ENCODE measurements around the gene NXN. TPM values are rescaled to one million over a fixed set of nuclear protein-coding genes. Genes with fewer than 3 reads are reported as not detected.

NXN gene
- total RNA-seq, 3 donors from 2014 or later, result 0.18 to 0.49 (median 0.18) TPM

DNA sequence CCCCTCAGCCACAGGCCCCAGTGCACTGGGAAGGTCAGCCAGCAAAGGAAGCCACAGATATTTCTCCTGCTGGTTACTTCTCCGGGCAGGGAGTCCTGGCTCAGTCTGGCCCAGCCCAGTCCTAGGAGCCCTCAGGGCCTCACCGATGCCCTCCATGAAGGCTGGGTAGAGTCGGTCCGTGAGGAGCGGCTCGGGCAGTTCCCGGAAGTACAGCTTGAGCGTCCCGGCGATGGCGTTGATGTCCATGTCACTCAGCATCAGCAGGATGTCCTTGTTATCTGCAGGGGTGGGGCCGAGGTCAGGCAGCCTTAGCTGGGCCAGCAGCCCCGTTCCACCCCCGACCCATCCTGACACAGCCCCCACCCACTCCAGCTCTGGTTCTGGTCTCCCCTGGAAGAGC lies 31.0 kb upstream of the NXN start:
- no peak for DNase-seq
- no peak for ATAC-seq
- Mint-ChIP-seq H3K4me1 (ENCODE audit: low read depth) (no peaks in the 10 kb centered on the region), H3K36me3 (ENCODE audit: insufficient read depth) (peaks cover 3% of the 10 kb centered on the region), H3K4me3 (no peak overlapping the region), H3K27me3 (ENCODE audit: low read depth) (no peaks in the 10 kb centered on the region), H3K9me3 (no peaks in the 10 kb centered on the region)

DNA sequence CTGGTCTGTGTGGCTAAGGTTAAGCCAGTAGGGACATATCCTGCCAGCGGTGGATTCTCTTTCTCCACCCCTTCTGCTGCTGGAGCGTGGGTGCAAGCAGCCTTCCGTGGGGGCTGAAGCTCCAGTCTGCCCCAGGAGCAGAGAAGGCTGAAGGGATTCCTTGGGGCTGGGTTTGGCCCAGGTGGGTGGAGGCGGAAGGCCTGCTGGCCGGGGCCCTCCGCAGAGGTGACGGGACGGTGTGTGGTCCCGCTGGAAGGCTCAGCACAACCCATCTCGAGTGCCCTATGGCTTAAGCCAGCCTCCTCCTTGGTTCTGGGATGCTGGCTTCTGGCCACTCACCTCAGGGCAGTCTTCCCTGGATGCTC lies 30.5 kb upstream of the NXN start:
- no peaks in the 10 kb centered on the region for H3K27me3 Mint-ChIP-seq (ENCODE audit: low read depth)
- no peak for DNase-seq
- H3K9me3 Mint-ChIP-seq, result no peaks in the 10 kb centered on the region
- H3K36me3 Mint-ChIP-seq (ENCODE audit: insufficient read depth), result peaks cover 7% of the 10 kb centered on the region
- H3K4me3 Mint-ChIP-seq, result no peak overlapping the region
- peaks cover 1% of the 10 kb centered on the region for H3K4me1 Mint-ChIP-seq (ENCODE audit: low read depth)
- ATAC-seq, result no peak

DNA sequence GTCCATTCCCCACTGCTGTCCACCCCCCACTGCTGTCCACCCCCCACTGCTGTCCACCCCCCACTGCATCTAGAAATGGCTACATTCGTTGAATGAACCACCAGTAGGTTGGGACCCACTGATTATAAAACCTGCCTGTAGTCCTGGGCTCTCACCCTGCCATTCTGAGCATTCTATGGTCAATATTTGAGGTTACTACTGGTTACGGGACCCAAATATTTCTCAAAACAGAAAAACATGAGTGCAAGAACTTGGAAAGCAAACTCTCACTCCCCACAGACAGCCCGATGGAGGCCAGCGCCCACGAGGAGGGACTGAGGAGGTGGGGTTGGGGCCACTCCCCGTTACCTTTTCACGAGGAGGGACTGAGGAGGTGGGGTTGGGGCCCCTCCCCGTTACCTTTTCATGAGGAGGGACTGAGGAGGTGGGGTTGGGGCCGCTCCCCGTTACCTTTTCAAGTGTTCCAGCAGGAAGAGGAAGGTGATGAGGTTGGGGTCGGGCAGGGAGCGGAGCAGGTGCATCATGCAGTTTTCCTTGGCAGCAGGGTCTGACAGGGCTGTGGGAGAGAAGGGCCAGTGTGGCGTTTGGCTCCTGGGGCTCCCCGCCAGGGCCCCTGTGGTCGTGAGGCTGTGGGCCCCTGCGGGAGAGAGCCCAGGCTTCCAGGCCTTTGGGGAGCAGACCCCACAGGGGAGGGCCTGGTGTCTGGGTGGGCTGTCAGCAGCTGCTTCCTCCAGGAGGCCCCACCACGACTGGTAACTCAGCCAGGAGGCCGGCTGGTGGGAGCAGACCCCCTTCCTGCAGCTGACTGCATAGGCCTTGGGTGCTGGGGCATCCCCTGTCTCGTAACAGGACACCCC lies 29.9 kb upstream of the NXN start:
- Mint-ChIP-seq H3K36me3 (ENCODE audit: insufficient read depth) (peaks cover 9% of the 10 kb centered on the region), H3K9me3 (no peaks in the 10 kb centered on the region), H3K4me1 (ENCODE audit: low read depth) (peaks cover 1% of the 10 kb centered on the region), H3K27me3 (ENCODE audit: low read depth) (no peaks in the 10 kb centered on the region), H3K4me3 (no peak overlapping the region)
- DNase-seq (no peak), ATAC-seq (no peak)

DNA sequence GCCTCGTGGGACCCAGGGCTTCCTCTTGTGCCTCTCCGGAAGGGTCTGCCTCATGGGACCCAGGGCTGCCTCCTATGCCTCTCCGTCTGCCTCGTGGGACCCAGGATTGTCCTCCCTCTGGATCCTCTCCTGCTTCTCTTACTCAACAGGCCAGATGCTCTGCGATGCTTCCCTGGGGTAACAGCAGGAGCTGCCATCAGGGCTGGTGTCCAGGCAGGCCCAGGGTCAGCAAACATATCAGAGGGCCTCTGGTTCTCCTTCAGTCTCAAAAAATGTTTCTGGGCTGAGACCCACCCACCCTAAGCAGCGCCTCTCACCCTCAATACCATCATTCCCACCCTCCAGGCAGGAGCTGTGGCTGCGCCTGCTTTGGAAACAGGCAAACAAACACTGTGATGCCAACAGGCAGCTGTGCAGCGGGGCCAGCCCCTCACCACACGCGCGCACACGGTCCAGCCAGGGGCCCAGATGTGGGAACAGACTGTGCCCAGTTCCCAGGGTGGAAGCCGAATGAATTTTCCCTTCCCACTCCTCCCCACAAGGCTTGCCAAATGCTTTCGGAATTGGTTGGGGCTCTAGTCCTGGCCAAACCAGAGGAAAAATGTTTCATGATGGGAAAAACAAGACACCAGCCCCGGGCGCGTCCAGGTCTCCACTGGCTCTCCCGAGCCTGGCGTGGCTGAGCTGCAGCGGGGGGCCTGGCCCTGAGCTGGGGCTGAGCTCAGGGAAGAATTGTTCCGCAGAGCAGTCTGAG lies 28.6 kb upstream of the NXN start:
- Mint-ChIP-seq H3K27me3 (ENCODE audit: low read depth) (no peaks in the 10 kb centered on the region), H3K9me3 (no peaks in the 10 kb centered on the region), H3K4me3 (no peak overlapping the region), H3K36me3 (ENCODE audit: insufficient read depth) (peaks cover 9% of the 10 kb centered on the region), H3K4me1 (ENCODE audit: low read depth) (peaks cover 1% of the 10 kb centered on the region)
- DNase-seq, result no peak
- ATAC-seq, result no peak

DNA sequence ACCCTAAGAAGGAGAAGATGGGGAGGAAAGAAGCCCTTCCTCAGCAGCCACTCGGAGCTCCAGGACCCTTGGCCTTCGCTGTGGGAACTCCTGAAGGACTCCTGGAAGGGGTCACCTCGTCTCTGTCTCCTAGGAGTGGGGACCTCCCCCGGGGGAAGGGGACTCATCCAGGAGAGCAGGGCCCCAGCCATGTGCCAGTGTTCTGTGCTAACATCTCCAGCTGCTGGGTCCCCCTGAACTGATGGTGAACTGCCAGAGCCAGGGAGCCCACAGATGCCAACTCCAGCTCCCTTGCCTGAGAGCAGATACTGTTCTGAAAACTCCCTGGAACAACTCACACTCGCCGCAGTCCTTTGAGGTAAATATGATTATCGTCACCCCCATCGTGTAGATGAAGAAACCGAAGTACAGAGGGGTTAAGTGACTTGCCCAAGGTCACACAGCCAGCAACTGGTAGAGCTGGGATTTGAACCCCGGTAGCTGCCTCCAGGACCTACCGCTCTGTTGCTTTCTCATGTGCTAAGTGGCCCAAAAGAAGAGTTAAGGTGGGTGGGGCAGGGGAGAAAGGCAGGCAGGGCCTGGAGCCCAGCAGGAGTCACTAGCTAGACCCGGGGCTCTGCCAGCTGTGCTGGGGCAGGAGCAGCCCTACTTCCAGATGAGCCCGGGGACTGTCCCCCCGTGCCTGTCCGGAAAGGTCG lies 27.9 kb upstream of the NXN start:
- no peak for ATAC-seq
- Mint-ChIP-seq H3K4me3 (no peak overlapping the region), H3K9me3 (no peaks in the 10 kb centered on the region), H3K27me3 (ENCODE audit: low read depth) (no peaks in the 10 kb centered on the region), H3K4me1 (ENCODE audit: low read depth) (peaks cover 1% of the 10 kb centered on the region), H3K36me3 (ENCODE audit: insufficient read depth) (peaks cover 9% of the 10 kb centered on the region)
- DNase-seq, result no peak

DNA sequence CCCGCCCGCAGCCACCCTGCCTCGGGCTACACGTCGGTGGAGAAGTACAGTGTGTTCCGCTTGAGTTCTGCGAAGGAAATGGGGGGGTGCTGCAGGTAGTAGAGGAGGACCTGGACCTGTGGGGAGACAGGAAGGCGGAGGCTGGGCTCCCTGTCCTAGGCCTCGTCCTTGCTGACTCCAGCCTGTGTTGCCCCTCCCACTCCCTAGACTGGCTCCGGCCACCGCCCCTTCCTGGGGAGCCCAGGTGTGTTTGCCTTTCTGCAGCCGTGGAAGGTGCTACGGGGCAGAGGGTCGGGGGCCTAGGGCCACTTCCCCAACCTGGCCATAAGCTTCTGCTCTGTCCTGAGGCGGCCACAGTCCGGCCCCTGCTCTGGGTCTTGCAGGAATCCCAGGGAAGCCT lies 26.5 kb upstream of the NXN start:
- peaks cover 1% of the 10 kb centered on the region for H3K4me1 Mint-ChIP-seq (ENCODE audit: low read depth)
- DNase-seq (no peak), ATAC-seq (peak in 1 of 2 donors; percentile 31)
- H3K36me3 Mint-ChIP-seq (ENCODE audit: insufficient read depth), result peaks cover 15% of the 10 kb centered on the region
- no peak overlapping the region for H3K4me3 Mint-ChIP-seq
- H3K9me3 Mint-ChIP-seq, result no peaks in the 10 kb centered on the region
- H3K27me3 Mint-ChIP-seq (ENCODE audit: low read depth), result no peaks in the 10 kb centered on the region

DNA sequence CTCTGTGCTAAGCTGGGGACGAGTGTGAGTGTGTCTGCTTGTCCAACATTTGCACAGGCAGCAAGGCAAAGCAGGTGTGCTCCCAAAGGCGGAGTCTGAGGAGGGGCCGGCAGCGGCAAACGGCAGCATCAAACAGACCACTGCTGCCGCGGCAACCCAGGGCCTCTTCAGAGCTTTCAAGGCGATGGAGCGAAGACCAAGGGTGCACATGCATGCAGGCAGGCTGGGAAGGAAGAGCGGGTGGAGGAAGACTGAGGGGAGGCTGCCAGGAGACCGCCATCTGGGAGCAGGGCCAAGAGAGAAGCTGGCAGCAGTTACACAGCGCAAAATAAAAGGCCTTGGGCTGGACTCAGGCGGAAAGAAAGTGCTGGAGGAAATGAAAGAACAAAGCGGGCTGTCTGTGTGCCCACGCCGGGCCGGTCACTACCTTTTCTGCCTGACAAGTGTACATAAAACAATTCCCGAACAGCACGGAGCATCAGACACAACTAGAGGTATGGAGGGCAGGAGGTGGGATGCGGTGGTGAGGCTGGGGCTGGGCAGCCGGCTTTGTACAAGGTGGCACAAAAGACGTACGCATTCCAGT lies 25.9 kb upstream of the NXN start:
- no peak overlapping the region for H3K4me3 Mint-ChIP-seq
- no peaks in the 10 kb centered on the region for H3K9me3 Mint-ChIP-seq
- DNase-seq, result no peak

DNA sequence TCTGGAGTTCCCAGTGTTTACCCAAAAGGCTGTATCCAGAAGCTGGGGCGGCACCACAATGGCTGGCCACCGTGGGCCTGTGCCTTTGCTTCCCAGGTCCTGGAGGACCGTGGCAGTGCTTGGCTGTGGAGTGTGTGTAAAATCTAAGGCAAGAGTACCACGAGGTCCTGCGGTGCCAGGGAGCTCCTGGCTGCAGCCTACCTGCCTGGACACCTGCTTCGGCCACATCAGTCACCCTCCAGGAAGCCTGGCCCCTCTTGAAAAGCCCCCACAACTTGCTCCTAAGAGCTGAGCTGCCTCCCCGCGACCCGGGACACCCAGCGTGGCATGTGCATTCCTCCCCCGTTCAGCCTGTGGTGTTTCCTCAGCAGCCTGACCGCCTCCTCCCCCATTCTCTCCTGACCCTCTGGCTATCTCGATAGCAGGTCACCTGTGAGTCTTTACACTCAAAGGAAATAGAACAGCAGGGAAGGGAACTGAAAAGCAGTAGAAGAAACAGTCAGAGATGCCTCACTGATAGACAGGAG lies 25.3 kb upstream of the NXN start:
- peaks cover 24% of the 10 kb centered on the region for H3K36me3 Mint-ChIP-seq (ENCODE audit: insufficient read depth)
- no peak overlapping the region for H3K4me3 Mint-ChIP-seq
- no peaks in the 10 kb centered on the region for H3K9me3 Mint-ChIP-seq
- H3K4me1 Mint-ChIP-seq (ENCODE audit: low read depth), result peaks cover 1% of the 10 kb centered on the region
- no peak for DNase-seq
- ATAC-seq, result no peak
- H3K27me3 Mint-ChIP-seq (ENCODE audit: low read depth), result no peaks in the 10 kb centered on the region

More for the DNA sequence above, 25.9 kb upstream of the NXN start:
- H3K4me1 Mint-ChIP-seq (ENCODE audit: low read depth), result peaks cover 1% of the 10 kb centered on the region
- no peaks in the 10 kb centered on the region for H3K27me3 Mint-ChIP-seq (ENCODE audit: low read depth)
- peaks cover 21% of the 10 kb centered on the region for H3K36me3 Mint-ChIP-seq (ENCODE audit: insufficient read depth)
- ATAC-seq, result peak in 1 of 2 donors; percentile 5

DNA sequence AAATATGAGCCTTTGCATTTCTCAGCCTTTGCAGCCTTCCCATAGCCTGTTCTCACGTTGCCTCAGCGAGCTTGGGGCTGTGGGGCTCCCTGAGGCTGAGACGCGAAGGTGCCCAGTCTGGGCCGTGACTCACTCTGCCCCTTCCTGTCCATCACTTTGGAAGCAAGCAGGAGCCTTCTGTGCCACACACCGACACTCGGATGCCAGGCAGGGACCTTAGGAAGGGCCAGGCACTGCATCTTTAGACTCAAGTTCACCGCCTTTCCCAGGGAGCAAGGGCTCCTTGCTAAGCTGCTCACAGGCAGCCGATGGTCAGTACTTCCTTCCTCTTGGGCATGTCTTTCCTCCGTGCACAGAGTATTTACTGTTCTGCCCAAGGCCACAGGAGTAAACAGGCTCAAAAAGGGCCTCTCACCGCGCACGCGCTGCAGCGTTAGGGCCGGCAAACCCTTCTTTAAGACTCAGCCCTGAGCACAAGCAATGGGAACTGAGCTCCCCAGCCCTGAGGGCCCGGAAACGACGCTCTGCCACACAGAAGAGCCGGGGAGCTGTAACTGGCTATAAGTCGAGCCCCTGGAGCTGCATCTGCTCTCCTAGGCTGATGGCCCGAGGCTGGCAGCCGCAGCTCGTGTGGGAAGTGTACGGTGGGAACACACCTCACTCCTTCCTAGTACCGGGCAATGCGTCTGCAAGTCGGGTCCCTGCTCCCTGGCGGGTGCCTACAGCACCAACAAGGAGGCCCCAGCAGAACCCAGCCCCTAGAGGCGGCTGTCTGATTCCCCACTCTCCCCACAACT lies 24.6 kb upstream of the NXN start:
- H3K4me3 Mint-ChIP-seq, result no peak overlapping the region
- H3K9me3 Mint-ChIP-seq, result no peaks in the 10 kb centered on the region
- ATAC-seq (no peak), DNase-seq (no peak)
- H3K27me3 Mint-ChIP-seq (ENCODE audit: low read depth), result no peaks in the 10 kb centered on the region
- H3K4me1 Mint-ChIP-seq (ENCODE audit: low read depth), result peaks cover 5% of the 10 kb centered on the region
- peaks cover 29% of the 10 kb centered on the region for H3K36me3 Mint-ChIP-seq (ENCODE audit: insufficient read depth)

DNA sequence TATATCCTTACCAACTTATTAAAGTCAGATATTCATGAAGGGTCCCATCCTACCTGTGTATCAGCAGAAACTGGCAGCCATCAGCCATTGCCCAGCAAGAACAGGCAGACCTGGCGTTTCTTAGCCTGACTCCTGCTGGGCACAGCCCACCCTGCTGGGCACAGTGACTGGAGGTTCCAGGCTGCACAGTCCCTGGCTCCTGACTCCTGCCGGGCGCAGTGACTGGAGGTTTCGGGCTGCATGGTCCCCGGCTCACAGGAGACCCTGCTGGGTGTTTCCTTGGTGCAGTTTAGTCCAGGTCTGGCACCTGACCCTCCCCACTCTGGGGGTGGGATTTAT lies 24.0 kb upstream of the NXN start:
- peaks cover 11% of the 10 kb centered on the region for H3K4me1 Mint-ChIP-seq (ENCODE audit: low read depth)
- no peak overlapping the region for H3K4me3 Mint-ChIP-seq
- DNase-seq (no peak), ATAC-seq (no peak)
- no peaks in the 10 kb centered on the region for H3K27me3 Mint-ChIP-seq (ENCODE audit: low read depth)
- H3K36me3 Mint-ChIP-seq (ENCODE audit: insufficient read depth), result peaks cover 31% of the 10 kb centered on the region
- H3K9me3 Mint-ChIP-seq, result no peaks in the 10 kb centered on the region

DNA sequence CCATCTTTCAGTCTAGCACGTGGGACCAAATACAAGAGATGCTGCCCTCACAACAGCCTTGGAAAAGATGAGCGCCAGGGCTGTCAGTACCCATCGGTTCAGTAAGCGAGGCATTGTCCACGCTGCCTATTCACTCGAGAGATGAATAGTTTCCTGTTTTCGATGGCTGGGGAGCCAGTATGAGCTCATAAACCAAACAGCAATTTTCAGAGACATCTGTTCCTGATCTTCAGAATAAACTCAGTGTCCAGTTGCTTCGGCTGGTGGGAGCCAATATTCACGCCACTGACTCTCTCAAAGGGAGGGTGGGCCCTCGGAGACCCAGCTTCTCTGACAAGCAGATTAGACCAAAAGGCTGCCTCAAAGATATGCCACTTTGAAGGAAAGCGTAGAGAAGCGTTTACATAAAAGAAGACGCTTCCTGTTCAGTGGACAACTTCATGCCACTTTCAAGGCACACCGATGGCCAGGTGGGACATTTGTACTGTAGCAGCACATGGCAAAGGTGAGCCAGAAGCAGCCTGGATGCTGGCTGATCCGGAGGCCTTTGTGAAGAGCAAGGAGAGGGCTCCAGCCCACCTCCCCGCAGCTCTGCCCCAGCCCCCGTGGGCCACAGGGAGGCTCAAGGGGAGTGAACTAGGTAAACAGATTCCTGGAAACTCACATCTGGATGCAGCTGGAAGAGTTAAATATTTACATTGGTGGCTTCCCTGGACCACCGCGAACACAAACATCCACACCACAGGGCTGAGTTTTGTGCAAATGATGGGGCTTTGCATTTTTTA lies 23.4 kb upstream of the NXN start:
- Mint-ChIP-seq H3K36me3 (ENCODE audit: insufficient read depth) (peaks cover 31% of the 10 kb centered on the region), H3K27me3 (ENCODE audit: low read depth) (no peaks in the 10 kb centered on the region), H3K9me3 (no peaks in the 10 kb centered on the region), H3K4me3 (no peak overlapping the region), H3K4me1 (ENCODE audit: low read depth) (peaks cover 17% of the 10 kb centered on the region)
- DNase-seq (no peak), ATAC-seq (no peak)

DNA sequence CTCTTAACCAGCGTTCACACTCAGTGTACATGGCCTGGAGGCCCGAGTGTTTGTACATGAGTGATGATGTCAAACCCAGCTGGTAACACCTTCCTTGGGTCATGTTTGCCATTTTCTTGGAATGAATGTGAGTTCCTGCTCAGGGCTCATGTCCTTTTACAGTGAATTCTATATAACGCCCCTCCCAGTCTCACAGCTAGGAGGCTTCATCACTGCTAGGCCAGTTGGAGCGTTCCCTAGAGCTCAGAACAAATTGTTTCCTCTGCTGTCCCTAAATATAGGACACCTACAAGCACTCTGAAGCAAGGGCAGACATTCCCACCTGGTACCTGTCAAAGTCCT lies 22.8 kb upstream of the NXN start:
- H3K36me3 Mint-ChIP-seq (ENCODE audit: insufficient read depth), result peaks cover 31% of the 10 kb centered on the region

More for the DNA sequence above, 22.8 kb upstream of the NXN start:
- Mint-ChIP-seq H3K4me3 (no peak overlapping the region), H3K9me3 (no peaks in the 10 kb centered on the region), H3K27me3 (ENCODE audit: low read depth) (no peaks in the 10 kb centered on the region), H3K4me1 (ENCODE audit: low read depth) (peaks cover 21% of the 10 kb centered on the region)
- DNase-seq, result no peak
- no peak for ATAC-seq

All from activated T-cell treated with anti-CD3 and anti-CD28 coated beads, Interleukin-2, amount 50 U/mL, for 4 hours (primary cell).